Neural cell (in vitro differentiated cells): ENCODE measurements around the gene P2RX5. TPM values are rescaled to one million over a fixed set of nuclear protein-coding genes. Genes with fewer than 3 reads are reported as not detected.

Source experiments
- H2AFZ ChIP-seq: fragments of 200-600, 300-800 bp; sonication (generic), shearing (Covaris generic); 2 replicates; pipeline ENCODE4 v1.6.0; 2014; ENCODE audit warnings: low read depth, mild to moderate bottlenecking, antibody characterized with exemption, low read length, moderate library complexity
- H3F3A ChIP-seq: fragments of 200-600 bp; shearing (Covaris generic); 2 replicates; pipeline ENCODE4 v1.6.1; 2016; ENCODE audit warnings: mild to moderate bottlenecking, moderate library complexity, mixed read lengths, antibody characterized with exemption, low read length; ENCODE audit not compliant: insufficient read depth, poor library complexity, severe bottlenecking
- H3K27ac ChIP-seq: fragments of 200-600, 300-800 bp; sonication (generic), shearing (Covaris generic); 2 replicates; pipeline ENCODE4 v1.5.1; 2014; ENCODE audit warnings: mild to moderate bottlenecking, low read length, moderate library complexity
- H3K27me3 ChIP-seq: fragments of 300-800, 200-600 bp; sonication (generic), shearing (Covaris generic); 2 replicates; pipeline ENCODE4 v1.6.0; 2014; ENCODE audit warnings: mild to moderate bottlenecking, low read depth, low read length, moderate library complexity; ENCODE audit not compliant: insufficient read depth
- H3K36me3 ChIP-seq: fragments of 300-800, 200-600 bp; sonication (generic), shearing (Covaris generic); 2 replicates; pipeline ENCODE4 v1.5.1; 2014; ENCODE audit warnings: mild to moderate bottlenecking, antibody characterized with exemption, low read length, moderate library complexity; ENCODE audit not compliant: insufficient read depth
- H3K4me2 ChIP-seq: fragments of 300-800, 200-600 bp; sonication (generic), shearing (Covaris generic); 2 replicates; pipeline ENCODE4 v1.6.0; 2014; ENCODE audit warnings: mild to moderate bottlenecking, low read length
- H3K4me3 ChIP-seq: fragments of 300-800, 200-600 bp; sonication (generic), shearing (Covaris generic); 2 replicates; pipeline ENCODE4 v1.5.1; 2014; ENCODE audit warnings: mild to moderate bottlenecking, low read length, moderate library complexity
- H3K79me2 ChIP-seq: fragments of 200-600 bp; shearing (Covaris generic); replicated peaks from 2 replicates; pipeline ENCODE4 v1.6.0; 2014; ENCODE audit warnings: mild to moderate bottlenecking, low read length, moderate library complexity; ENCODE audit not compliant: insufficient read depth
- H3K9ac ChIP-seq: fragments of 300-800, 200-600 bp; sonication (generic), shearing (Covaris generic); 2 replicates; pipeline ENCODE4 v1.6.1; 2016; ENCODE audit warnings: mild to moderate bottlenecking, low read length, mixed read lengths
- H3K9me2 ChIP-seq: fragments of 200-600 bp; shearing (Covaris generic); 2 replicates; pipeline ENCODE4 v1.6.1; 2016; ENCODE audit warnings: mild to moderate bottlenecking, low read length, mixed read lengths; ENCODE audit not compliant: insufficient read depth
- H3K9me3 ChIP-seq: fragments of 200-600, 300-800 bp; sonication (generic), shearing (Covaris generic); 2 replicates; pipeline ENCODE4 v1.6.1; 2016; ENCODE audit warnings: mild to moderate bottlenecking, mixed run types, low read length, moderate library complexity, mixed read lengths
- H4K20me1 ChIP-seq: fragments of 200-600 bp; shearing (Covaris generic); 2 replicates; pipeline ENCODE4 v1.6.1; 2016; ENCODE audit warnings: mild to moderate bottlenecking, mixed run types; ENCODE audit not compliant: insufficient read depth
- EP300 ChIP-seq: fragments of 450-650 bp; conservative IDR thresholded peaks from 2 replicates; pipeline ENCODE4 v1.6.1; 2014; ENCODE audit warnings: antibody characterized with exemption, mild to moderate bottlenecking, moderate library complexity; ENCODE audit not compliant: poor library complexity, severe bottlenecking
- EZH2 ChIP-seq: fragments of 200-600, 300-800 bp; shearing (Covaris generic), sonication (generic); IDR thresholded peaks from 2 replicates; pipeline ENCODE4 v1.6.1; 2014; ENCODE audit warnings: antibody characterized with exemption, low read length, borderline replicate concordance, mild to moderate bottlenecking; ENCODE audit not compliant: insufficient read depth, poor library complexity, severe bottlenecking
- MXI1 ChIP-seq: fragments of 450-650 bp; conservative IDR thresholded peaks from 2 replicates; pipeline ENCODE4 v1.6.1; 2014; ENCODE audit warnings: antibody characterized with exemption, mild to moderate bottlenecking; ENCODE audit not compliant: poor library complexity, severe bottlenecking
- POLR2AphosphoS5 ChIP-seq: IDR thresholded peaks from 2 replicates; pipeline ENCODE4 v1.6.1; 2012
- RAD21 ChIP-seq: fragments of 450-650 bp; conservative IDR thresholded peaks from 2 replicates; pipeline ENCODE4 v1.6.1; 2014; ENCODE audit warnings: antibody characterized with exemption, mild to moderate bottlenecking, moderate library complexity
- SMC3 ChIP-seq: fragments of 450-650 bp; conservative IDR thresholded peaks from 2 replicates; pipeline ENCODE4 v1.6.1; 2014; ENCODE audit warnings: antibody characterized with exemption, mild to moderate bottlenecking, moderate library complexity; ENCODE audit not compliant: poor library complexity
- TAF1 ChIP-seq: IDR thresholded peaks from 2 replicates; pipeline ENCODE4 v1.6.1; 2012; ENCODE audit warnings: low read depth
- polyA plus RNA-seq: library from polyadenylated mRNA; depleted of rRNA; stranded (reverse); fragments of >200 nt; gene quantifications from 2 replicates; pipeline ENCODE4 v1.2.3, GENCODE V29; 2014
- TF ChIP-seq, protein P1 (sequence below): fragments of 450-650 bp; IDR thresholded peaks from 2 replicates; pipeline ENCODE4 v1.5.1; 2014; ENCODE audit warnings: antibody characterized with exemption, mild to moderate bottlenecking, moderate library complexity; ENCODE audit not compliant: poor library complexity, severe bottlenecking
- TF ChIP-seq, protein P2 (sequence below): IDR thresholded peaks from 2 replicates; pipeline ENCODE4 v1.6.1; 2012; ENCODE audit warnings: borderline replicate concordance

P2RX5 gene
- polyA plus RNA-seq, 1 donor from 2014 or later: 7.0 TPM

DNA sequence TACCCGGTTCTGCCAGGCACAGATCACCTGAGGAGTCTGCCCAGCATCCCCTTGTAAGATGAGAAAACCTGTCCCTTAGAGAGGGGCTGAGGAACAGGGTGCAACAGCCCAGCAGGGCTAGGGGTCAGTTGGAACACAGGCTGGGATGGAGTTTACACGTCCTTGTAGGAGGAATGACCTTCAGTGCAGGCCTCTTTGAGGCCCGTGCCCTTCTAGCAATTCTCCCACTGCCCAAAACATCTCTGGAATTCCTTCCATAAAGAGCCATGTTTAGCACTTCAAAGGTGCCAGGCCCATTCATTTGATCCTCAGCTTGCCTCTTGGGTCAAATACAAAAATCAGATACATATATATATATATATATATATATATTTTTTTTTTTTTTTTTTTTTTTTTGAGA lies 54.9 kb downstream of the P2RX5 start:
- Histone ChIP-seq H3K79me2 (no peaks in the 10 kb centered on the region), H3K9ac (no peak overlapping the region), H3K9me2 (no peaks in the 10 kb centered on the region), H3K27ac (no peak overlapping the region), H3K9me3 (no peaks in the 10 kb centered on the region), H3K4me2 (no peak overlapping the region), H3K4me3 (no peak overlapping the region), H4K20me1 (no peaks in the 10 kb centered on the region), H3K36me3 (no peaks in the 10 kb centered on the region), H3F3A (no peaks in the 10 kb centered on the region), H3K27me3 (no peaks in the 10 kb centered on the region), H2AFZ (no peak overlapping the region)
- TF ChIP-seq, protein P1, sequence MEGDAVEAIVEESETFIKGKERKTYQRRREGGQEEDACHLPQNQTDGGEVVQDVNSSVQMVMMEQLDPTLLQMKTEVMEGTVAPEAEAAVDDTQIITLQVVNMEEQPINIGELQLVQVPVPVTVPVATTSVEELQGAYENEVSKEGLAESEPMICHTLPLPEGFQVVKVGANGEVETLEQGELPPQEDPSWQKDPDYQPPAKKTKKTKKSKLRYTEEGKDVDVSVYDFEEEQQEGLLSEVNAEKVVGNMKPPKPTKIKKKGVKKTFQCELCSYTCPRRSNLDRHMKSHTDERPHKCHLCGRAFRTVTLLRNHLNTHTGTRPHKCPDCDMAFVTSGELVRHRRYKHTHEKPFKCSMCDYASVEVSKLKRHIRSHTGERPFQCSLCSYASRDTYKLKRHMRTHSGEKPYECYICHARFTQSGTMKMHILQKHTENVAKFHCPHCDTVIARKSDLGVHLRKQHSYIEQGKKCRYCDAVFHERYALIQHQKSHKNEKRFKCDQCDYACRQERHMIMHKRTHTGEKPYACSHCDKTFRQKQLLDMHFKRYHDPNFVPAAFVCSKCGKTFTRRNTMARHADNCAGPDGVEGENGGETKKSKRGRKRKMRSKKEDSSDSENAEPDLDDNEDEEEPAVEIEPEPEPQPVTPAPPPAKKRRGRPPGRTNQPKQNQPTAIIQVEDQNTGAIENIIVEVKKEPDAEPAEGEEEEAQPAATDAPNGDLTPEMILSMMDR: no peak
- TF ChIP-seq RAD21: no peak
- no peak for TF ChIP-seq MXI1
- no peak for TF ChIP-seq TAF1
- TF ChIP-seq, protein P2, sequence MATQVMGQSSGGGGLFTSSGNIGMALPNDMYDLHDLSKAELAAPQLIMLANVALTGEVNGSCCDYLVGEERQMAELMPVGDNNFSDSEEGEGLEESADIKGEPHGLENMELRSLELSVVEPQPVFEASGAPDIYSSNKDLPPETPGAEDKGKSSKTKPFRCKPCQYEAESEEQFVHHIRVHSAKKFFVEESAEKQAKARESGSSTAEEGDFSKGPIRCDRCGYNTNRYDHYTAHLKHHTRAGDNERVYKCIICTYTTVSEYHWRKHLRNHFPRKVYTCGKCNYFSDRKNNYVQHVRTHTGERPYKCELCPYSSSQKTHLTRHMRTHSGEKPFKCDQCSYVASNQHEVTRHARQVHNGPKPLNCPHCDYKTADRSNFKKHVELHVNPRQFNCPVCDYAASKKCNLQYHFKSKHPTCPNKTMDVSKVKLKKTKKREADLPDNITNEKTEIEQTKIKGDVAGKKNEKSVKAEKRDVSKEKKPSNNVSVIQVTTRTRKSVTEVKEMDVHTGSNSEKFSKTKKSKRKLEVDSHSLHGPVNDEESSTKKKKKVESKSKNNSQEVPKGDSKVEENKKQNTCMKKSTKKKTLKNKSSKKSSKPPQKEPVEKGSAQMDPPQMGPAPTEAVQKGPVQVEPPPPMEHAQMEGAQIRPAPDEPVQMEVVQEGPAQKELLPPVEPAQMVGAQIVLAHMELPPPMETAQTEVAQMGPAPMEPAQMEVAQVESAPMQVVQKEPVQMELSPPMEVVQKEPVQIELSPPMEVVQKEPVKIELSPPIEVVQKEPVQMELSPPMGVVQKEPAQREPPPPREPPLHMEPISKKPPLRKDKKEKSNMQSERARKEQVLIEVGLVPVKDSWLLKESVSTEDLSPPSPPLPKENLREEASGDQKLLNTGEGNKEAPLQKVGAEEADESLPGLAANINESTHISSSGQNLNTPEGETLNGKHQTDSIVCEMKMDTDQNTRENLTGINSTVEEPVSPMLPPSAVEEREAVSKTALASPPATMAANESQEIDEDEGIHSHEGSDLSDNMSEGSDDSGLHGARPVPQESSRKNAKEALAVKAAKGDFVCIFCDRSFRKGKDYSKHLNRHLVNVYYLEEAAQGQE: no peak
- no peak for TF ChIP-seq EZH2
- TF ChIP-seq SMC3: no peak
- no peak for TF ChIP-seq EP300
- TF ChIP-seq POLR2AphosphoS5: no peak

DNA sequence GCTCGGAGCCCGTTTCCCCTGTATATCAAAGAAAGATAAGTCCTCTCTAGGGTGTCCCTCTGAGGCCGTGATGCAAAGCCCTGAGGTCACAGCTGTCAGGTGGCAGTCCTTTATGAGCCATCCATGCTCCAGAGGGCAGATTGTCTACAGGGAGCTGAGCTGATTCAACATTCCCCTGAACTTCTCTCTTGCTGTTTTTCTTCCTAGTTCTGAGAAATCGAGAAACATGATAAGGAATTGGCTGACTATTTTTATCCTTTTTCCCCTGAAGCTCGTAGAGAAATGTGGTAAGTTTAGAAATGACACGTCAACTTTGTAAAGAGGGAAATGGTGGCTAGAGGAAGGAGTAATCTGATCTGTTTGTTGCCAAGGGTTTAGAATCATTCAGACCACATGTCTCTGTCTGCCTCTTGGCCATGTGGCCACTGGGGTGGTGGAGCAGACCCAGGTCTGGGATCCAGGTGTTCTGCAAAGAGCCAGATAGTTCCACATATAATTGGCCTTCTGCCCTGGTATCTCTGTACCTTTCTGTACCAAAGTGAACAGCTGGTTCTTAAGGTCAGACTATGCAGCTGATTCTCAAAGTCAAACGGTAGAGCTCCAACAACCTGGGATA lies 55.9 kb downstream of the P2RX5 start:
- Histone ChIP-seq H3K36me3 (no peaks in the 10 kb centered on the region), H3K9me3 (no peaks in the 10 kb centered on the region), H3K4me2 (no peak overlapping the region), H3F3A (no peaks in the 10 kb centered on the region), H3K27ac (no peak overlapping the region), H3K9me2 (no peaks in the 10 kb centered on the region), H4K20me1 (no peaks in the 10 kb centered on the region), H3K79me2 (peaks cover 5% of the 10 kb centered on the region), H3K4me3 (no peak overlapping the region), H2AFZ (no peak overlapping the region), H3K27me3 (no peaks in the 10 kb centered on the region), H3K9ac (no peak overlapping the region)
- TF ChIP-seq TAF1 (no peak), MXI1 (no peak), EP300 (no peak), RAD21 (no peak), SMC3 (no peak), EZH2 (no peak), POLR2AphosphoS5 (no peak)
- TF ChIP-seq, protein P2: no peak
- TF ChIP-seq, protein P1: no peak
